Coronary artery (tissue), 2 donors: Measurements from ENCODE around the gene FSTL4.

Source experiments
- DNase-seq: peaks from one replicate; pipeline ENCODE4 v3.0.0-alpha.2; 2017; ENCODE audit warnings: low spot score
- H3K27ac ChIP-seq, 2 donors: fragments of 200-600 bp; sonication (generic); one replicate each; pipeline ENCODE4 v1.5.1; 2016 to 2019
- H3K4me3 ChIP-seq: fragments of 200-600 bp; sonication (generic); 2 replicates; pipeline ENCODE4 v1.5.1; 2016; ENCODE audit warnings: mild to moderate bottlenecking, moderate library complexity
- TF ChIP-seq, protein P1 (sequence below): fragments of 200-600 bp; sonication (generic); IDR thresholded peaks from one replicate; pipeline ENCODE4 v1.5.1; 2019; ENCODE audit warnings: antibody characterized with exemption

Gene FSTL4

GRCh38 chr5:133644000-133644865 is 31.9 kb upstream of the FSTL4 start:
- H3K4me3 ChIP-seq: no peak overlapping the region
- TF ChIP-seq, protein P1, sequence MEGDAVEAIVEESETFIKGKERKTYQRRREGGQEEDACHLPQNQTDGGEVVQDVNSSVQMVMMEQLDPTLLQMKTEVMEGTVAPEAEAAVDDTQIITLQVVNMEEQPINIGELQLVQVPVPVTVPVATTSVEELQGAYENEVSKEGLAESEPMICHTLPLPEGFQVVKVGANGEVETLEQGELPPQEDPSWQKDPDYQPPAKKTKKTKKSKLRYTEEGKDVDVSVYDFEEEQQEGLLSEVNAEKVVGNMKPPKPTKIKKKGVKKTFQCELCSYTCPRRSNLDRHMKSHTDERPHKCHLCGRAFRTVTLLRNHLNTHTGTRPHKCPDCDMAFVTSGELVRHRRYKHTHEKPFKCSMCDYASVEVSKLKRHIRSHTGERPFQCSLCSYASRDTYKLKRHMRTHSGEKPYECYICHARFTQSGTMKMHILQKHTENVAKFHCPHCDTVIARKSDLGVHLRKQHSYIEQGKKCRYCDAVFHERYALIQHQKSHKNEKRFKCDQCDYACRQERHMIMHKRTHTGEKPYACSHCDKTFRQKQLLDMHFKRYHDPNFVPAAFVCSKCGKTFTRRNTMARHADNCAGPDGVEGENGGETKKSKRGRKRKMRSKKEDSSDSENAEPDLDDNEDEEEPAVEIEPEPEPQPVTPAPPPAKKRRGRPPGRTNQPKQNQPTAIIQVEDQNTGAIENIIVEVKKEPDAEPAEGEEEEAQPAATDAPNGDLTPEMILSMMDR: no peak
- DNase-seq: no peak
- H3K27ac ChIP-seq: no peak overlapping the region

GRCh38 chr5:133643365-133643764 is 31.0 kb upstream of the FSTL4 start:
- TF ChIP-seq, protein P1: no peak
- DNase-seq: no peak
- H3K27ac ChIP-seq: no peak overlapping the region
- H3K4me3 ChIP-seq: no peak overlapping the region

DNA sequence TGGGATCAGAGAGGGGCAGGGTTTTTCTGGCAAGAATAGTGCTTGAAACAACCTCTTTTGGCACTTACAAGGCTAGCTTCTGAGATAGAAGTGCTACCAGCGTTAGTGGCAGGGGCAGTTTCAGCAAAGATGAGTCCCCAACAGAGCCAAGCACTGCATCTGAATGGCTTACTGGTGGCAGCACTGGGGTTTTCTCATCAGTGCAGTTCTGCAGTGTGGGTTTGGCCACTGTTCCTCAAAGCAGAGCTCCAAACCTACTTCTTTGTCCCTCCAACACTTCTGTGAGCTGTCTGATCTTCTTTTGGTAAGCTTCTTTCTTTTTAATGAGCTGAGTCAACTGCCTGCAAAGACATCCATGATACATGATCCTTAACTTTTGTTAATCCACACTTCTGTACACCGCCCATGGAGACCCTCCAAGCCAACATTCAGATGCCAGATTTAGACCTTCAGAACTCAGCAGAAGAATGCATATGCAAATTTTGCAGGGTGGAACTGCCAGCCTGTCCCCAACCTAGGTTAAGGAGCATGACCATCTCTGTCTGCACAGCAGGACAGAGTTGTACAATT is 29.9 kb upstream of the FSTL4 start:
- TF ChIP-seq, protein P1: no peak
- Histone ChIP-seq H3K4me3 (no peak overlapping the region), H3K27ac (no peak overlapping the region)
- DNase-seq: no peak

DNA sequence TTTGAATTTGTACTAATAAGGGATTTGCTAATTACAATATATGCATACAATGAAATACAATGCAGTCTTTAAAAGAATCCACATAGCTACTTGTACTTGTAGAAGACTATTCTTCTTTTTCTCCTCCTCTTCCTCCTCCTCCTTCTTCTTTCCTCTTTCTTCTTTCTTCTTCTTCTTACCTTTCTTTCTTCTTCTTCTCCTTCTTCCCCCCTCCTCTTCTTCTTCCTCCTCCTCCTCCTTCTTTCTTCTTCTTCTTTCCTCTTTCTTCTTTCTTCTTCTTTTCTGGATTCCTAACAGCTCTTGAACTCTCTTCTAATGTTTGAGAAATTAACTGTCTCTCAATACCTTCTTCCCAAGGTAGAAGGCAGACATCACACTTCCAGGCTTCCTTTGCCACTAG is 29.3 kb upstream of the FSTL4 start:
- no peak for DNase-seq
- Histone ChIP-seq H3K27ac (no peak overlapping the region), H3K4me3 (no peak overlapping the region)
- TF ChIP-seq, protein P1: no peak

GRCh38 chr5:133639850-133640528 is 27.6 kb upstream of the FSTL4 start:
- TF ChIP-seq, protein P1: no peak
- Histone ChIP-seq H3K27ac (no peak overlapping the region), H3K4me3 (no peak overlapping the region)
- DNase-seq: no peak

GRCh38 chr5:133638436-133638835 is 26.1 kb upstream of the FSTL4 start:
- TF ChIP-seq, protein P1: no peak
- no peak for DNase-seq
- Histone ChIP-seq H3K27ac (no peak overlapping the region), H3K4me3 (no peak overlapping the region)
